Coronary artery (tissue), 2 donors: ENCODE results near the gene RERE.

Experiments
- DNase-seq: peaks from one replicate; pipeline ENCODE4 v3.0.0-alpha.2; 2017; ENCODE audit warnings: low spot score
- H3K27ac ChIP-seq, 2 donors: fragments of 200-600 bp; sonication (generic); one replicate each; pipeline ENCODE4 v1.5.1; 2016 to 2019
- H3K4me3 ChIP-seq: fragments of 200-600 bp; sonication (generic); 2 replicates; pipeline ENCODE4 v1.5.1; 2016; ENCODE audit warnings: mild to moderate bottlenecking, moderate library complexity
- TF ChIP-seq, protein P1 (sequence below): fragments of 200-600 bp; sonication (generic); IDR thresholded peaks from one replicate; pipeline ENCODE4 v1.5.1; 2019; ENCODE audit warnings: antibody characterized with exemption

The RERE gene

DNA sequence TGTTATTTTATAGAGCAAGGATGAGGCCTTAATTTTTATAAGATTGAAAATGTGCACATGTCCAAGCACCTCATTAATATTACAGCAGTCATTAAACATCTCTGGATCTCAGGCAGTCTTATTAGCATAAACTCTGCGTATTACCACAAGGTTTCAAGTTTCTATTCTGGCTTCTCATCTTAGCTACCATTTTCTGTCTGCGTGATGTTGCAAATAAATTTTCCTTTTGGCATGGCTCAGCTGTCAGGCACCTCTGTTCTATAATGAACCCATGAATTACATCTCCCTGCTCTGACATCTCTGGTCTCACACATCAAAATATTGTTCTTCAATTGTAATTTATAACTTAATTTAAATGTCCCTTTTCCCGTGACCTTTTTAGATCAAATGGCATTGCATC lies 343.1 kb downstream of the RERE start:
- Histone ChIP-seq H3K27ac (no peak overlapping the region), H3K4me3 (no peak overlapping the region)
- TF ChIP-seq, protein P1, sequence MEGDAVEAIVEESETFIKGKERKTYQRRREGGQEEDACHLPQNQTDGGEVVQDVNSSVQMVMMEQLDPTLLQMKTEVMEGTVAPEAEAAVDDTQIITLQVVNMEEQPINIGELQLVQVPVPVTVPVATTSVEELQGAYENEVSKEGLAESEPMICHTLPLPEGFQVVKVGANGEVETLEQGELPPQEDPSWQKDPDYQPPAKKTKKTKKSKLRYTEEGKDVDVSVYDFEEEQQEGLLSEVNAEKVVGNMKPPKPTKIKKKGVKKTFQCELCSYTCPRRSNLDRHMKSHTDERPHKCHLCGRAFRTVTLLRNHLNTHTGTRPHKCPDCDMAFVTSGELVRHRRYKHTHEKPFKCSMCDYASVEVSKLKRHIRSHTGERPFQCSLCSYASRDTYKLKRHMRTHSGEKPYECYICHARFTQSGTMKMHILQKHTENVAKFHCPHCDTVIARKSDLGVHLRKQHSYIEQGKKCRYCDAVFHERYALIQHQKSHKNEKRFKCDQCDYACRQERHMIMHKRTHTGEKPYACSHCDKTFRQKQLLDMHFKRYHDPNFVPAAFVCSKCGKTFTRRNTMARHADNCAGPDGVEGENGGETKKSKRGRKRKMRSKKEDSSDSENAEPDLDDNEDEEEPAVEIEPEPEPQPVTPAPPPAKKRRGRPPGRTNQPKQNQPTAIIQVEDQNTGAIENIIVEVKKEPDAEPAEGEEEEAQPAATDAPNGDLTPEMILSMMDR = no peak
- no peak for DNase-seq

DNA sequence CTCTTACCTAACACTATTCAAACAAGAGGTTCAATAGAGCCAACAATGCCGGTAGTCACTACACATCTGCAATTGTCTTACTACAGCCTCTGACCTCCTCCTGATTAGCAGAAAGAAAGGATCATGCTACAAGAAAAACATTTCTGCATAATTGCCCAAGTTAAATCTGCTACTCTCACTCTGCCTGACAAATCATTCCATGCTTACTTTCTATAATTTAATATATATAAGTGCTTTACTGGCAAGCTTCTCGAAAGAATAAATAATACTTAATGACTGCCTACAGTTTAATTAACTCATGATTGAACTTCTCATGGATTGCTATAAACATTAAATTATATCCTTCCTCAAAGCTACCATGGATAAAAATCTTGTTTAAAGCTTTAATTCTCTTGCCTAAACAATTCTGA lies 343.5 kb downstream of the RERE start:
- DNase-seq = no peak
- no peak overlapping the region for H3K4me3 ChIP-seq
- no peak overlapping the region for H3K27ac ChIP-seq
- TF ChIP-seq, protein P1 = no peak

DNA sequence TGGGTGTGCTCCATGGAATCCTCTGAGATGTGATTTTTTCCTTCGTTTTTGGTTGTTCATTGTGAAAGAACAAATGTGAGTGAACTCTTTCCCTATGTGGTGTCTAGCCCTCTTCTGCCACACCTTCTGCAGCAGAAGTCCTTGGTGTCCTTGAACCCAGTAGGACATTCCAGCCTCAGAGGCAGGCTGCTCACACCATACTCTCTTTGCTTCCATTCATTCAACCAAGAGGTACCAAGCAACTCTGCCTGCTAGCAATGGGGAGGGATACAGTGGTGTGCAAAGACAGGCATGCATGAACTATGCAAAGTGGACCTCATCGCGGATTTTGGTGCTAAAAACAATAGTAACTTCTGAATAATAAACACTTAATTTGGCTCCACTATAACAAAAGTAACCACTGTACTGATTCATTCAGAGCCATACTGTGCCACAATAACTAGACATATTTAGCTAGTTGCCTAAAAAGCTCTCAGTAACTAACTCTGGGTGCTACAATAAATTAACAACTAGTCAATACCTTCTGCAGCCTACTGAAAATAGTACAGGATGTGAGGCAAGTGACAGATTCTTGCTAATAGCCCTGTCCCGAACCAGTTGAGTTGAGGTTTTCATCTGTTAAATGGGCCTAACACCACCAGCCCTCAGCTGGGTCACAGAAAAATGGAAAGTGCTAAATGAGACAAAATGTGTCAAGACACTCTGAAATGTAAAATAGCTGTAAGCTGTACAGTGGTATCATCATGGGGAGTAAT lies 344.1 kb downstream of the RERE start:
- Histone ChIP-seq H3K27ac (no peak overlapping the region), H3K4me3 (no peak overlapping the region)
- TF ChIP-seq, protein P1 = no peak
- no peak for DNase-seq

GRCh38 chr1:8472668-8473067 lies 344.8 kb downstream of the RERE start:
- Histone ChIP-seq H3K27ac (no peak overlapping the region), H3K4me3 (no peak overlapping the region)
- TF ChIP-seq, protein P1 = no peak
- no peak for DNase-seq

- TF ChIP-seq, protein P1 = no peak
- Histone ChIP-seq H3K4me3 (no peak overlapping the region), H3K27ac (no peak overlapping the region)
- no peak for DNase-seq
These were observed 346.0 kb downstream of the RERE start for GRCh38 chr1:8471451-8471850.

DNA sequence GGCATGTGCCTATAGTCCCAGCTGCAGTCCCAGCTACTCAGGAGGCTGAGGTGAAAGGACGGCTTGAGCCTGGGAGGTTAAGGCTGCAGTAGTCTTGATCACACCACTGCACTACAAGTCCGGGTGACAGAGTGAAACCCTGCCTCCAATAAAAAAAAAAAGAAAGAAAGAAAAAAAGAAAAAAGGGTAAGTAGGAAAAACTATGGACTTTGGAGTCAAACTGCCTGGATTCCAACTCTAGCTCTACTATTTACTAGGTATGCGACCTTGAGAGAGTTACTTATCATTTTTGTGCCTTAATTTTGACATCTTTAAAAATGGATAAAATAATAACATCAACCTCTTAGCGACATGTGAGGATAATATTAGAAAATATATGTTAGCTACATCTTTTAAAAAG lies 348.7 kb downstream of the RERE start:
- TF ChIP-seq, protein P1 = no peak
- no peak overlapping the region for H3K27ac ChIP-seq
- no peak overlapping the region for H3K4me3 ChIP-seq
- DNase-seq = no peak

DNA sequence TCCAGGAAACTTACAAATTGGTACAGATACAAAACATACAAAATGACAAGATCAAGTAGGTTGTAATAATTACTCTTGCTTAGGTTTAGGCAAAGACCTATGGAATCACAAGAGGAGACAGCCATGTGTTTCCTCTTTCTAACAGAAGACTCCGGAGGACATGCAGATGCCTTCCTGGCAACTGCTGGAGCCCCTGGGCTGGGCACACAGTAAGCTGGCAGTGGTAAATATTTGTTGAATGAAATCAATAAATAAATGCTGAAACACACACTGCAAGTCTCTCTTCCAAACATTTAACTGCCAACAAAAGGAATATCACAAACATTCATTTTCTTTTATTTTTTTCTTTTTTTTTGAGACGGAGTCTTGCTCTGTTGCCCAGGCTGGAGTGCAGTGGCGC lies 350.1 kb downstream of the RERE start:
- DNase-seq = no peak
- TF ChIP-seq, protein P1 = no peak
- no peak overlapping the region for H3K4me3 ChIP-seq
- H3K27ac ChIP-seq = no peak overlapping the region
